ENCODE results near the gene SNX25.
A peak's percentile ranks its signal among the peaks of the same experiment; 100 is the strongest.

SNX25 gene

DNA sequence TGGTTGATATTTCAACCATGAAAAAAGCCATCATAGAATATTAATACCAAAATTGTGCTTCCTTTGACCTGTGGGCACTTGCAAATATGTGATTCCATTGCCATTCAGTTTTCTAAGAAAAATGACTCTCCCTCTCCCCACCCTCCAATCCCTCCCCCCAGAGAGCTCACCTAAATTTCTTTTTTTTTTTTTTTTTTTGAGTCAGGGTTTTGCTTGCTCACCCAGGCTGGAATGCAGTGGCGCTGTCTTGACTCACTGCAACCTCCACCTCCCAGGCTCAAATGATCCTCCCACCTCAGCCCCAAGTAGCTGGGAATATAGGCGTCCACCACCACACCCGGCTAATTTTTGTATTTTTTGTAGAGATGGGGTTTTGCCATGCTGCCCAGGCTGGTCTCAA is 47.0 kb downstream of the SNX25 start:
- TF ChIP-seq TEAD4 (IDR thresholded peaks at IDR 0.05) (peak; percentile 45; the same call in 1 of the 2 replicates), CREB1 (IDR thresholded peaks at IDR 0.05; ENCODE audit: low read depth) (no peak)

DNA sequence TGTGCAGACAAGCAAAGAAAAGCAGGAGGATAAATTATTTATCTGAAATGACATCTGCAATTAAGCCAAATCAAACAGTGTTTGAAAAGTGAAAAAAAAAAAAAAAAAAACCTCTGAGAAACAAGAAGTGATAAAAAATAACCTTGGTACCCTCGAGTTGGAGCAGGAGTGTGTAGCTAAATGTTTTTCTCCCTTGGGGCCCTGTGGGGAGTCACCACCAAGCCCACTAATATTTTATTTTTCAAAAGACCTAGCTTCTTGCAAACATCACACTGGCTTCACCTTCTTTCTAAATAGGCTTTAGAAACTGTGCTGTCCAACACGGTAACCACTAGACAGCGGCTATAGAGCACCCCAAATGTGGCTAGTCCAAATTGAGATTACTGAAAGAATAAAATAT is 47.7 kb downstream of the SNX25 start:
- TF ChIP-seq EGR1 (IDR thresholded peaks at IDR 0.05) (no peak), TCF12 (IDR thresholded peaks at IDR 0.05; ENCODE audit: low read depth) (no peak), CREB1 (IDR thresholded peaks at IDR 0.05; ENCODE audit: low read depth) (no peak), ZBTB7A (IDR thresholded peaks at IDR 0.05; ENCODE audit: low read depth) (no peak), TEAD4 (IDR thresholded peaks at IDR 0.05) (no peak), TAF1 (IDR thresholded peaks at IDR 0.05; ENCODE audit: low read depth) (no peak), CEBPB (IDR thresholded peaks at IDR 0.05) (no peak)
- TF ChIP-seq, protein P1, sequence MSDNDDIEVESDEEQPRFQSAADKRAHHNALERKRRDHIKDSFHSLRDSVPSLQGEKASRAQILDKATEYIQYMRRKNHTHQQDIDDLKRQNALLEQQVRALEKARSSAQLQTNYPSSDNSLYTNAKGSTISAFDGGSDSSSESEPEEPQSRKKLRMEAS (IDR thresholded peaks at IDR 0.05) = no peak

DNA sequence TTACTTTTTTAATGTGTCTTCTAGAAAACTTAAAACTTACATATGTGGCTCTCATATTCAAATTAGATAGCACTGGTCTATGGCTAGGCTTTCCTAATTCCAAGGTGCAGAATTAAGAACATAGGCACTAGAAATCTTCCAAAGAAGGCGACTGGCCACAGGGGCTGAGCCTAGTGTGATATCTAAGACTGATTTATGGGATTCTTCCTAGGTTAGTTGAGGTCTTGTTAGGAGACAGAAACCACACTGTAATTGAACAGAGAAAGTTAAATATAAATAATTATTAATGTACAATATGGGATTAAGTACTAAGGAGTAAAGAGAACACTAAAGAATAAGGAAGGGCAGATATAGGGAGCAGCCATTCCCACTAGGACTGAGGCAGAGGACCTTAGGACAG is 48.3 kb downstream of the SNX25 start:
- TF ChIP-seq FOXM1 (IDR thresholded peaks at IDR 0.05; ENCODE audit: borderline replicate concordance, low read depth) (no peak), EP300 (IDR thresholded peaks at IDR 0.05; ENCODE audit: borderline replicate concordance) (no peak), CEBPB (IDR thresholded peaks at IDR 0.05) (no peak), YY1 (IDR thresholded peaks at IDR 0.05; ENCODE audit: low read depth) (no peak), ZBTB7A (IDR thresholded peaks at IDR 0.05; ENCODE audit: low read depth) (no peak), EGR1 (IDR thresholded peaks at IDR 0.05) (no peak), NFIC (IDR thresholded peaks at IDR 0.05) (no peak), TAF1 (IDR thresholded peaks at IDR 0.05; ENCODE audit: low read depth) (no peak), TEAD4 (IDR thresholded peaks at IDR 0.05) (no peak), RAD21 (IDR thresholded peaks at IDR 0.05; ENCODE audit: low read depth) (no peak), TCF12 (IDR thresholded peaks at IDR 0.05; ENCODE audit: low read depth) (no peak), REST (IDR thresholded peaks at IDR 0.05; ENCODE audit: low read depth) (no peak), USF1 (IDR thresholded peaks at IDR 0.05) (no peak), CREB1 (IDR thresholded peaks at IDR 0.05; ENCODE audit: low read depth) (no peak)
- TF ChIP-seq, protein P1 (IDR thresholded peaks at IDR 0.05) = no peak

DNA sequence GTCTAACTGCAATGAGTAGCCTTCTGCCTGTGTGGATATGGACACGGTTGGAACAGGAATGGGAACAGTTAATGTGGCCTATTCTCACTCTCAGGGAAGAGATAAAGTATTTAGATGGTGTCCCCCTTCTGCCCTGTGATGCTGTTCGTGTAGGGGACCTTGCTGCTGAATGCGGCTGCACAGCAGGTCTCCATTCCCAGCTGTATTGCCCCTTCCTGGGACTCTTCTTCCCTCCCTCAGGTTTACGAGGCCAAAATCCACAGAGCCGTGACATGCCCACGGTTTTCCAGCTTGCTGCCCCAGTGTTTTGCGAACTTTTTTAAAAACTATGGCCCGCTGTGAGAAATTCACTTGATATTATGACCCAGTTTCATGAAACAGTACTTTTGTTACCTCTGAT is 50.3 kb downstream of the SNX25 start:
- no peak for TF ChIP-seq FOXM1 (IDR thresholded peaks at IDR 0.05; ENCODE audit: borderline replicate concordance, low read depth)

DNA sequence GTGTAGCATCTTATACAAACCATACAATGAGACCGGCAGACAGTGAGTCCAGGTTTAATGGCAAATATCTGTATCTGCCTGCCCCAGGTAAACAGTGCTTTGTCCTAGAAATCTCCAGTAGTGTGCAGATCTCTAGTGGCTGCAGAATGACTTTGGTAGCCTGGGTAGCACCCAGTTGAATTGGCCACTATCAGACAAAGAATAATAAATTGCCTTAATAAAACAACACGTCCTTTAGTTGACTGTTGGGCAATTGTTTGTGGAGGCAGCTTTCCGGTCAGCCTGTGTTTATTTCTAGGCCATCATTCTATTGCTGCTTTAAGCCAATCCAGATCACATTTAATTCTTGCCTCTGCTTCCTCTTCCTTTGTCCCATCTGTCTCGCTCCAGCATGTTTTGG is 52.5 kb downstream of the SNX25 start:
- TF ChIP-seq TCF12 (IDR thresholded peaks at IDR 0.05; ENCODE audit: low read depth) (no peak), EP300 (IDR thresholded peaks at IDR 0.05; ENCODE audit: borderline replicate concordance) (no peak), TEAD4 (IDR thresholded peaks at IDR 0.05) (no peak)

DNA sequence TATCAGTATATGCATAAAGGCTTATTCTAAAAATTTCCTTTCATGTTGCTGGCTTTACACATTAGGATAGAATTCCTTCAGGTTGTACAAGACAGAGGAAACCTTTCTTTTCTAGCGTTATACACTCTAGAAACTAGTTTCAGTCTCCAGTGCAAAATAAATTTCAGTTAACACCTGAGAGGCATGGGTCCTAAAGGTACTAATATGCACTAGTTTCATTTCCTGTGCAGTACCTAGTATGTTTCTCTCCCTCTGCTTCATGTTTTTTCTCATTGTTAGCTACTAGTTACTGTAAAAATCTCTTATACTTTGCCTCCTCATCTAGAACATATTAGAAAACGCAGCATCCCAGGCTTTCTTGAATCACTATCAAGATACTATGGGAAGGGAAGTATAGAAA is 54.0 kb downstream of the SNX25 start:
- TF ChIP-seq TCF12 (IDR thresholded peaks at IDR 0.05; ENCODE audit: low read depth) (no peak), NFIC (IDR thresholded peaks at IDR 0.05) (no peak), USF1 (IDR thresholded peaks at IDR 0.05) (no peak), EP300 (IDR thresholded peaks at IDR 0.05; ENCODE audit: borderline replicate concordance) (no peak), CEBPB (IDR thresholded peaks at IDR 0.05) (no peak), ZBTB7A (IDR thresholded peaks at IDR 0.05; ENCODE audit: low read depth) (no peak), REST (IDR thresholded peaks at IDR 0.05; ENCODE audit: low read depth) (no peak), TEAD4 (IDR thresholded peaks at IDR 0.05) (no peak), RAD21 (IDR thresholded peaks at IDR 0.05; ENCODE audit: low read depth) (no peak), CREB1 (IDR thresholded peaks at IDR 0.05; ENCODE audit: low read depth) (no peak)
- TF ChIP-seq, protein P1 (IDR thresholded peaks at IDR 0.05) = no peak

GRCh38 chr4:185265942-185266341 is 56.5 kb downstream of the SNX25 start:
- TF ChIP-seq EP300 (IDR thresholded peaks at IDR 0.05; ENCODE audit: borderline replicate concordance) (no peak), USF1 (IDR thresholded peaks at IDR 0.05) (no peak), TEAD4 (IDR thresholded peaks at IDR 0.05) (no peak), REST (IDR thresholded peaks at IDR 0.05; ENCODE audit: low read depth) (no peak), YY1 (IDR thresholded peaks at IDR 0.05; ENCODE audit: low read depth) (no peak), CEBPB (IDR thresholded peaks at IDR 0.05) (no peak), CREB1 (IDR thresholded peaks at IDR 0.05; ENCODE audit: low read depth) (no peak)

All from Ishikawa (cell line).